K562 (cell line): ENCODE results near the gene TNPO3. TPM values are rescaled to one million over a fixed set of nuclear protein-coding genes. Genes with fewer than 3 reads are reported as not detected.

Source experiments
- ATAC-seq: fragments of 200-7000 bp; cut with Tn5 transposase; 3 replicates; pipeline ENCODE4 v1.9.1; 2020; ENCODE audit warnings: moderate library complexity
- BruUV-seq: library from RNA; stranded (reverse); fragments of 400-500 nt; replicated peaks from 2 replicates; lab custom pipeline; 2021; lab: Mats Ljungman, UMichigan
- CTCF ChIA-PET: fragments of 300-600 bp; formaldehyde crosslinking; extraction: SDS; loops from one replicate; lab custom pipeline; 2021; ENCODE audit warnings: low intra/inter-chr PET ratio; lab: Yijun Ruan, JAX
- POLR2A ChIA-PET: fragments of 300-600, 350-650 bp; sonication (Branson Sonifier 250); formaldehyde crosslinking; extraction: SDS; loops from one replicate; lab custom pipeline; 2021; ENCODE audit warnings: antibody characterized with exemption, inconsistent platforms; lab: Yijun Ruan, JAX
- DNase-seq, 4 experiments: peaks; one replicate each; pipeline versions ENCODE4 v3.0.0 to v3.0.0-alpha.2; 2011 to 2018; ENCODE audit warnings: low spot score in 3 of 4, mixed read lengths in 3 of 4; ENCODE audit errors: extremely low read depth in 1 of 4
- FAIRE-seq: peaks from 2 replicates; lab custom pipeline; 2011; peaks lifted over from hg19 to GRCh38; lab: Jason Lieb, UNC
- H2AFZ ChIP-seq: 2 replicates; pipeline ENCODE4 v1.6.0; 2011; ENCODE audit warnings: low read depth, low read length, control low read depth, inconsistent platforms
- H3K27ac ChIP-seq: fragments of 200-600 bp; 3 replicates; pipeline ENCODE4 v1.8.0; 2011; ENCODE audit warnings: low read depth, mild to moderate bottlenecking, control low read depth, inconsistent platforms, low read length, moderate library complexity, mixed read lengths; ENCODE audit errors: extremely low read depth
- H3K27me3 ChIP-seq, 2 experiments: fragments of 300-600 bp in 1 of 2; 2 replicates in 1 of 2; 3 replicates in 1 of 2; pipeline versions ENCODE4 v1.6.0 to v1.8.0; 2011; ENCODE audit warnings: inconsistent platforms in 2 of 2, low read length in 2 of 2, mild to moderate bottlenecking in 1 of 2, mixed read lengths in 1 of 2, moderate library complexity in 1 of 2; ENCODE audit not compliant: control insufficient read depth in 2 of 2, insufficient read depth in 2 of 2
- H3K36me3 ChIP-seq: fragments of 300-600 bp; 3 replicates; pipeline ENCODE4 v1.8.0; 2011; ENCODE audit warnings: mild to moderate bottlenecking, low read length, inconsistent platforms; ENCODE audit not compliant: control insufficient read depth, insufficient read depth
- H3K4me1 ChIP-seq, 2 experiments: fragments of 200-600 bp in 1 of 2; replicated peaks in 1 of 2; 2 replicates in 1 of 2; 3 replicates in 1 of 2; pipeline versions ENCODE4 v1.5.1 to v1.8.0; 2011; ENCODE audit warnings: inconsistent platforms in 2 of 2, low read length in 2 of 2, mild to moderate bottlenecking in 1 of 2, mixed read lengths in 1 of 2, moderate library complexity in 1 of 2; ENCODE audit not compliant: control insufficient read depth in 2 of 2, insufficient read depth in 2 of 2
- H3K4me2 ChIP-seq: 2 replicates; pipeline ENCODE4 v1.6.1; 2011; ENCODE audit warnings: low read length, control low read depth, inconsistent platforms, mixed read lengths; ENCODE audit not compliant: insufficient read depth
- H3K4me3 ChIP-seq: fragments of 200-600 bp; sonication (generic), shearing (Covaris generic); 2 replicates; pipeline ENCODE4 v1.5.1; 2016; ENCODE audit warnings: control low read depth, inconsistent platforms
- H3K79me2 ChIP-seq: fragments of 200-600 bp; 3 replicates; pipeline ENCODE4 v1.8.0; 2011; ENCODE audit warnings: low read length, inconsistent platforms; ENCODE audit not compliant: control insufficient read depth, insufficient read depth
- H3K9ac ChIP-seq, 2 experiments: 2 replicates each; pipeline versions ENCODE4 v1.6.0 to v1.6.1; 2011; ENCODE audit warnings: low read depth in 2 of 2, low read length in 2 of 2, control low read depth in 1 of 2, inconsistent platforms in 1 of 2, mild to moderate bottlenecking in 1 of 2, mixed read lengths in 1 of 2; ENCODE audit not compliant: insufficient read depth in 1 of 2
- H3K9me1 ChIP-seq: one replicate; pipeline ENCODE4 v1.6.0; 2011; ENCODE audit warnings: inconsistent platforms, mild to moderate bottlenecking, low read length, moderate library complexity; ENCODE audit not compliant: control insufficient read depth, insufficient read depth
- H3K9me3 ChIP-seq: replicated peaks from 2 replicates; pipeline ENCODE4 v1.5.1; 2011; ENCODE audit warnings: low read depth, low read length, inconsistent platforms; ENCODE audit not compliant: control insufficient read depth, insufficient read depth
- H4K20me1 ChIP-seq: replicated peaks from 2 replicates; pipeline ENCODE4 v1.6.1; 2011; ENCODE audit warnings: low read length, inconsistent platforms, mixed read lengths; ENCODE audit not compliant: control insufficient read depth, insufficient read depth
- RBM22 ChIP-seq: fragments of 200-400 bp; formaldehyde crosslinking; IDR thresholded peaks from 2 replicates; pipeline ENCODE4 v1.6.1; 2018; ENCODE audit warnings: low read length, low read depth; ENCODE audit not compliant: poor library complexity, severe bottlenecking
- SAFB2 ChIP-seq: fragments of 200-400 bp; formaldehyde crosslinking; IDR thresholded peaks from 2 replicates; pipeline ENCODE4 v1.6.1; 2018; ENCODE audit warnings: borderline replicate concordance, low read length, low read depth, moderate library complexity; ENCODE audit not compliant: severe bottlenecking
- THRAP3 ChIP-seq: fragments of 450-650 bp; IDR thresholded peaks from 2 replicates; pipeline ENCODE4 v1.6.1; 2016; ENCODE audit warnings: mild to moderate bottlenecking, inconsistent platforms, borderline replicate concordance
- whole genome bisulfite sequencing: fragments of 100-300 bp; shearing (Covaris generic); methylation state at CpG from one replicate; pipeline ENCODE4 v1.1.6; 2016; ENCODE audit warnings: low coverage, mixed read lengths; ENCODE audit not compliant: insufficient coverage; ENCODE audit errors: missing lambda C conversion rate; 5-methylcytosine and 5-hydroxymethylcytosine counted together
- in situ Hi-C: fragments of 300-500 bp; cut with MboI; formaldehyde crosslinking; loops from 4 replicates; pipeline ENCODE4 v1.15.0; 2018; ENCODE audit warnings: inconsistent platforms, mixed read lengths
- intact Hi-C: fragments of 100-400 bp; cut with micrococcal nuclease; formaldehyde crosslinking; loops from 2 replicates; pipeline ENCODE4 v1.14.2; 2022
- polyA plus RNA-seq, 8 experiments: library from polyadenylated mRNA; depleted of rRNA in 4 of 8; stranded (reverse) in 5 of 8; unstranded in 3 of 8; fragments of >200 nt; fragmentation: Nextera tagmentation in 2 of 8; fragmentation: Illumina TruSeq in 1 of 8; extraction: Ambion mirVana in 2 of 8; extraction: Trizol in 1 of 8; gene quantifications; 2 replicates each; pipeline versions ENCODE4 v1.2.1 to v1.2.3, GENCODE V29; 2011 to 2014; ENCODE audit warnings: inconsistent platforms in 1 of 8, missing spikeins in 1 of 8
- total RNA-seq, 7 experiments: library from RNA; depleted of rRNA in 6 of 7; stranded (reverse); fragments of >200 nt in 6 of 7; fragmentation: Illumina TruSeq in 2 of 7; extraction: Trizol in 2 of 7; gene quantifications; 2 replicates each; pipeline versions ENCODE4 v1.2.1 to v1.2.3, GENCODE V29; 2011 to 2021; ENCODE audit warnings: low replicate concordance in 1 of 7
- TF ChIP-seq, protein P1 (sequence below), 2 experiments: IDR thresholded peaks; 2 replicates each; pipeline ENCODE4 v1.6.1; 2011; ENCODE audit warnings: borderline replicate concordance in 1 of 2, control low read depth in 1 of 2, low read depth in 1 of 2, low read length in 1 of 2, mild to moderate bottlenecking in 1 of 2, mixed read lengths in 1 of 2, moderate library complexity in 1 of 2; ENCODE audit not compliant: insufficient read depth in 1 of 2, insufficient read length in 1 of 2, poor library complexity in 1 of 2, severe bottlenecking in 1 of 2; ENCODE audit errors: extremely low read depth in 1 of 2

Gene TNPO3
- total and polyA plus RNA-seq, 9 of the 15 experiments (the other 6 are each of a cell fraction or from before 2014, with no cell fraction given) = 35.8 to 125 (median 110) TPM

DNA sequence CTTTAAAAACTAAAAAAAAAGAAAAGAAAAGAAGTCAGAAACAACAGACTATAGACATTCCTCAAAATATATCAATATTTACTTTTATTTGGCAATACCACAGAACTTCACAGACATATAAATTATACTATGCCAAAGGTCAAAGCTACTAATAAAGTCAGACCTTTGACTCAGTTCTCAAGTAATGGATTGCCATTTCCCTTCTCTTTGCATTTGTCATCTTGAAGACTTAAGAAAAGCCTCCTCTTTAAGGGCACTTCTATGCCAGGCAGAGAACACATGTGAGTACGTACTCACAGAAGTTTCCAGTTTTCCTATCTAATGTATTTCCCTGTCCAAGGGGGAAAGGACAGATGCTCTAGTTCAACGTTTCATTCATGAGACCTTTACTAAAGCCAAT lies 37.6 kb downstream of the TNPO3 start:
- intact Hi-C loops = no loop called here
- Histone ChIP-seq H3K9me1 (no peaks in the 10 kb centered on the region), H3K79me2 (peaks cover 64% of the 10 kb centered on the region), H3K9ac (no peak overlapping the region), H3K4me1 (no peaks in the 10 kb centered on the region), H3K27ac (no peak overlapping the region), H3K9me3 (no peaks in the 10 kb centered on the region), H3K27me3 (no peaks in the 10 kb centered on the region), H3K36me3 (peaks cover 69% of the 10 kb centered on the region), H4K20me1 (no peaks in the 10 kb centered on the region; the same call in 1 of the 2 replicates), H3K4me3 (no peak overlapping the region), H2AFZ (no peak overlapping the region), H3K4me2 (no peak overlapping the region)
- POLR2A ChIA-PET = interaction anchor here (1.2 to 2.0 kb wide), 3 partner anchors 9 to 34 kb away, joined by 4 to 5 read pairs (median 5); no protein-coding TSS in a partner anchor
- WGBS = 68% methylated on average over 2 of the region's 2 CpGs
- no peak for ATAC-seq
- CTCF ChIA-PET = no interaction called here
- TF ChIP-seq RBM22 = no peak
- TF ChIP-seq, protein P1, sequence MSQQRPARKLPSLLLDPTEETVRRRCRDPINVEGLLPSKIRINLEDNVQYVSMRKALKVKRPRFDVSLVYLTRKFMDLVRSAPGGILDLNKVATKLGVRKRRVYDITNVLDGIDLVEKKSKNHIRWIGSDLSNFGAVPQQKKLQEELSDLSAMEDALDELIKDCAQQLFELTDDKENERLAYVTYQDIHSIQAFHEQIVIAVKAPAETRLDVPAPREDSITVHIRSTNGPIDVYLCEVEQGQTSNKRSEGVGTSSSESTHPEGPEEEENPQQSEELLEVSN (IDR thresholded peaks at IDR 0.05; ENCODE audit: borderline replicate concordance in 1 of 2, extremely low read depth in 1 of 2, insufficient read depth in 1 of 2, insufficient read length in 1 of 2, low read depth in 1 of 2, low read length in 1 of 2, poor library complexity in 1 of 2, severe bottlenecking in 1 of 2) = no peak
- TF ChIP-seq THRAP3 = no peak
- no peak for TF ChIP-seq SAFB2
- in situ Hi-C loops = no loop called here
- no peak for DNase-seq
- no peak for FAIRE-seq
- BruUV-seq = no TSS peak
